ENCODE results near the gene RFWD3.
"Not testable (repeated sequence)": the region's sequence is repeated elsewhere in the genome, so short reads cannot be mapped to it uniquely, and the experiment has no call there.

The RFWD3 gene

GRCh38 chr16:74666425-74667254, at the start of gene RFWD3:
TSS of gene RFWD3 (minus strand) at chr16:74666877. CDS start at chr16:74661449, 5,428 bp downstream.
- peak; percentile 90 for DNase-seq (ENCODE audit: low read depth)

GRCh38 chr16:74716355-74716754, 49.7 kb upstream of the RFWD3 start:
- DNase-seq (ENCODE audit: low read depth) = no peak

- no peak for DNase-seq (ENCODE audit: low read depth)
Measured at GRCh38 chr16:74713876-74714275, 47.2 kb upstream of the RFWD3 start.

- no peak for DNase-seq (ENCODE audit: low read depth)
Measured at GRCh38 chr16:74713325-74713724, 46.6 kb upstream of the RFWD3 start.

- DNase-seq (ENCODE audit: low read depth) = no peak
Measured at GRCh38 chr16:74711938-74712337, 45.3 kb upstream of the RFWD3 start.

GRCh38 chr16:74710401-74710800, 43.7 kb upstream of the RFWD3 start:
- DNase-seq (ENCODE audit: low read depth) = no peak

GRCh38 chr16:74709441-74709877, 42.8 kb upstream of the RFWD3 start:
- DNase-seq (ENCODE audit: low read depth) = peak; percentile 62

- DNase-seq (ENCODE audit: low read depth) = peak; percentile 57
Measured at GRCh38 chr16:74700438-74701225, 34.0 kb upstream of the RFWD3 start, which contains the start of gene MLKL. TSS of gene MLKL (minus strand) at chr16:74700862. CDS start at chr16:74695757, 5,105 bp downstream.

GRCh38 chr16:74700116-74700437, 33.4 kb upstream of the RFWD3 start:
- DNase-seq (ENCODE audit: low read depth) = peak; percentile 4

- DNase-seq (ENCODE audit: low read depth) = no peak
Measured at GRCh38 chr16:74699666-74700065, 33.0 kb upstream of the RFWD3 start.

GRCh38 chr16:74698222-74698621, 31.5 kb upstream of the RFWD3 start:
- DNase-seq (ENCODE audit: low read depth) = no peak

GRCh38 chr16:74695450-74696422, 29.1 kb upstream of the RFWD3 start:
- DNase-seq (ENCODE audit: low read depth) = peak; percentile 16

GRCh38 chr16:74691093-74691855, 24.6 kb upstream of the RFWD3 start:
- no peak for DNase-seq (ENCODE audit: low read depth)

- DNase-seq (ENCODE audit: low read depth) = no peak
Measured at GRCh38 chr16:74682556-74682955, 15.9 kb upstream of the RFWD3 start.

GRCh38 chr16:74680681-74681080, 14.0 kb upstream of the RFWD3 start:
- no peak for DNase-seq (ENCODE audit: low read depth)

GRCh38 chr16:74679983-74680382, 13.3 kb upstream of the RFWD3 start:
- DNase-seq (ENCODE audit: low read depth) = no peak

- no peak for DNase-seq (ENCODE audit: low read depth)
Measured at GRCh38 chr16:74677868-74678267, 11.2 kb upstream of the RFWD3 start.

GRCh38 chr16:74673876-74674275, 7.2 kb upstream of the RFWD3 start:
- no peak for DNase-seq (ENCODE audit: low read depth)

GRCh38 chr16:74668877-74669276, 2.2 kb upstream of the RFWD3 start:
- not testable (repeated sequence) for DNase-seq (ENCODE audit: low read depth)

GRCh38 chr16:74667255-74667700, 601 bp upstream of the RFWD3 start:
- peak; percentile 7 for DNase-seq (ENCODE audit: low read depth)

GRCh38 chr16:74666010-74666421, 661 bp downstream of the RFWD3 start:
- no peak for DNase-seq (ENCODE audit: low read depth)
